HCT116 (cell line): ENCODE data around the gene ARHGAP42.

Source experiments
- EZH2 ChIP-seq: fragments of 200-600 bp; sonication (generic); IDR thresholded peaks from 2 replicates; pipeline ENCODE4 v1.6.1; 2017; ENCODE audit warnings: antibody characterized with exemption, mixed run types
- EZH2phosphoT487 ChIP-seq: fragments of 200-600 bp; IDR thresholded peaks from 2 replicates; pipeline ENCODE4 v1.6.1; 2018; ENCODE audit warnings: antibody characterized with exemption, borderline replicate concordance
- JUND ChIP-seq: IDR thresholded peaks from 2 replicates; pipeline ENCODE4 v1.6.1; 2012
- POLR2A ChIP-seq: IDR thresholded peaks from 2 replicates; pipeline ENCODE4 v1.7.0; 2011; ENCODE audit warnings: borderline replicate concordance; ENCODE audit not compliant: insufficient read depth, insufficient read length; ENCODE audit errors: extremely low read depth
- POLR2AphosphoS5 ChIP-seq: IDR thresholded peaks from 2 replicates; pipeline ENCODE4 v1.6.1; 2011; ENCODE audit warnings: mild to moderate bottlenecking, low read depth, low read length, moderate library complexity
- RAD21 ChIP-seq: IDR thresholded peaks from 2 replicates; pipeline ENCODE4 v1.6.1; 2012; ENCODE audit warnings: low read depth, mild to moderate bottlenecking
- SIN3A ChIP-seq: IDR thresholded peaks from 2 replicates; pipeline ENCODE4 v1.6.1; 2012; ENCODE audit warnings: low read depth
- SP1 ChIP-seq: IDR thresholded peaks from 2 replicates; pipeline ENCODE4 v1.6.1; 2012; ENCODE audit warnings: low read depth
- YY1 ChIP-seq: IDR thresholded peaks from 2 replicates; pipeline ENCODE4 v1.6.1; 2011; ENCODE audit warnings: low read length, low read depth, moderate library complexity, mild to moderate bottlenecking; ENCODE audit not compliant: insufficient replicate concordance; ENCODE audit errors: extremely low read depth
- ZFX ChIP-seq: fragments of 450-650 bp; IDR thresholded peaks from 2 replicates; pipeline ENCODE4 v1.6.1; 2017
- ZNF274 ChIP-seq: fragments of 200-500 bp; sonication (Bioruptor generic); IDR thresholded peaks from 2 replicates; pipeline ENCODE4 v1.6.1; 2014; ENCODE audit warnings: mild to moderate bottlenecking, low read depth, low read length, inconsistent platforms
- TF ChIP-seq, protein P1 (sequence below), 3 experiments: fragments of 200-600 bp in 1 of 3; sonication (generic) in 1 of 3; IDR thresholded peaks in 2 of 3; conservative IDR thresholded peaks in 1 of 3; 2 replicates each; pipeline ENCODE4 v1.5.1; 2012 to 2017; ENCODE audit warnings: low read depth in 2 of 3, low read length in 2 of 3, antibody characterized with exemption in 1 of 3, borderline replicate concordance in 1 of 3, control low read depth in 1 of 3, mild to moderate bottlenecking in 1 of 3, mixed read lengths in 1 of 3, mixed run types in 1 of 3, moderate library complexity in 1 of 3; ENCODE audit not compliant: insufficient read depth in 1 of 3
- TF ChIP-seq, protein P2 (sequence below): IDR thresholded peaks from 2 replicates; pipeline ENCODE4 v1.6.1; 2012
- TF ChIP-seq, protein P3 (sequence below): IDR thresholded peaks from 2 replicates; pipeline ENCODE4 v1.6.1; 2012

DNA sequence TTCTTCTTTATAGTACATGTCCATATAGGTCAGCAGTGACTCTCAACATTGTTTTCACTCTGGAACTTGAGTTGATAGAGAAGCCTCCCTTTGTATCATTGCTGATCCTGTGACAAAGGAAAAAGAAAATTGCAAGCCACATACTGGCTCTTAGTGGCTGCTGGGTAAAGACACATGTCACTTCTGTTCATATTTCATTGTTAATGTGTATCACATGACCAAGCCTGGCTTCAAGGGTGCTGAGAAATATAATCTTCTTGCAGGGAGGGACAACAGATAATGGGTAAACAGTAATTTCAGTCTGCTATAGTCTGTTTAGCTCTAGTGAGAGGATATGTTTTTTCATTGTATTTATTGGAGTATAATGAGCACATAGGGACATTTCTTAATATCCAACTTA lies 269.3 kb downstream of the ARHGAP42 start:
- TF ChIP-seq, protein P1, sequence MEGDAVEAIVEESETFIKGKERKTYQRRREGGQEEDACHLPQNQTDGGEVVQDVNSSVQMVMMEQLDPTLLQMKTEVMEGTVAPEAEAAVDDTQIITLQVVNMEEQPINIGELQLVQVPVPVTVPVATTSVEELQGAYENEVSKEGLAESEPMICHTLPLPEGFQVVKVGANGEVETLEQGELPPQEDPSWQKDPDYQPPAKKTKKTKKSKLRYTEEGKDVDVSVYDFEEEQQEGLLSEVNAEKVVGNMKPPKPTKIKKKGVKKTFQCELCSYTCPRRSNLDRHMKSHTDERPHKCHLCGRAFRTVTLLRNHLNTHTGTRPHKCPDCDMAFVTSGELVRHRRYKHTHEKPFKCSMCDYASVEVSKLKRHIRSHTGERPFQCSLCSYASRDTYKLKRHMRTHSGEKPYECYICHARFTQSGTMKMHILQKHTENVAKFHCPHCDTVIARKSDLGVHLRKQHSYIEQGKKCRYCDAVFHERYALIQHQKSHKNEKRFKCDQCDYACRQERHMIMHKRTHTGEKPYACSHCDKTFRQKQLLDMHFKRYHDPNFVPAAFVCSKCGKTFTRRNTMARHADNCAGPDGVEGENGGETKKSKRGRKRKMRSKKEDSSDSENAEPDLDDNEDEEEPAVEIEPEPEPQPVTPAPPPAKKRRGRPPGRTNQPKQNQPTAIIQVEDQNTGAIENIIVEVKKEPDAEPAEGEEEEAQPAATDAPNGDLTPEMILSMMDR (IDR thresholded peaks at IDR 0.05 in 2 of 3, conservative IDR thresholded peaks at IDR 0.05 in 1 of 3; ENCODE audit: borderline replicate concordance in 1 of 3, insufficient read depth in 1 of 3, low read depth in 2 of 3, low read length in 2 of 3) = no peak
- no peak for TF ChIP-seq ZNF274
- no peak for TF ChIP-seq SP1
- TF ChIP-seq JUND = no peak
- no peak for TF ChIP-seq EZH2
- no peak for TF ChIP-seq RAD21
- TF ChIP-seq, protein P2, sequence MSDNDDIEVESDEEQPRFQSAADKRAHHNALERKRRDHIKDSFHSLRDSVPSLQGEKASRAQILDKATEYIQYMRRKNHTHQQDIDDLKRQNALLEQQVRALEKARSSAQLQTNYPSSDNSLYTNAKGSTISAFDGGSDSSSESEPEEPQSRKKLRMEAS = no peak
- no peak for TF ChIP-seq POLR2A
- no peak for TF ChIP-seq EZH2phosphoT487
- no peak for TF ChIP-seq SIN3A
- no peak for TF ChIP-seq YY1
- no peak for TF ChIP-seq POLR2AphosphoS5
- TF ChIP-seq, protein P3, sequence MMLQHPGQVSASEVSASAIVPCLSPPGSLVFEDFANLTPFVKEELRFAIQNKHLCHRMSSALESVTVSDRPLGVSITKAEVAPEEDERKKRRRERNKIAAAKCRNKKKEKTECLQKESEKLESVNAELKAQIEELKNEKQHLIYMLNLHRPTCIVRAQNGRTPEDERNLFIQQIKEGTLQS = no peak
- no peak for TF ChIP-seq ZFX
